IMR-90 (cell line): ENCODE data around the gene CACNG5. TPM values are rescaled to one million over a fixed set of nuclear protein-coding genes. Genes with fewer than 3 reads are reported as not detected.

Experiments used
- ATAC-seq: fragments of 200-7000 bp; cut with Tn5 transposase; 2 replicates; pipeline ENCODE4 v1.9.1; 2020; ENCODE audit warnings: low read depth, mild to moderate bottlenecking, moderate library complexity
- BruUV-seq: library from RNA; stranded (reverse); fragments of 400-500 nt; replicated peaks from 2 replicates; lab custom pipeline; 2021; lab: Mats Ljungman, UMichigan
- CTCF ChIA-PET: fragments of 300-600 bp; formaldehyde crosslinking; extraction: SDS; loops from one replicate; lab custom pipeline; 2021; ENCODE audit warnings: antibody characterized with exemption; lab: Yijun Ruan, JAX
- POLR2A ChIA-PET: fragments of 300-600 bp; sonication (Branson Sonifier 250); formaldehyde crosslinking; loops from one replicate; lab custom pipeline; 2022; ENCODE audit warnings: antibody characterized with exemption; ENCODE audit not compliant: unreplicated experiment; lab: Charles Lee
- DNase-seq: peaks from one replicate; pipeline ENCODE4 v3.0.0; 2013
- H2AFZ ChIP-seq: replicated peaks from 2 replicates; pipeline ENCODE3; 2013; ENCODE audit warnings: low read length, mild to moderate bottlenecking; ENCODE audit not compliant: poor library complexity
- H2AK5ac ChIP-seq: 2 replicates; pipeline ENCODE4 v1.6.1; 2013; ENCODE audit warnings: low read depth, low read length, inconsistent platforms
- H2AK9ac ChIP-seq: replicated peaks from 2 replicates; pipeline ENCODE3; 2013; ENCODE audit warnings: mild to moderate bottlenecking, low read depth, low read length, moderate library complexity; ENCODE audit not compliant: poor library complexity
- H2BK120ac ChIP-seq: 2 replicates; pipeline ENCODE4 v1.6.1; 2013; ENCODE audit warnings: low read depth, low read length, inconsistent platforms
- H2BK15ac ChIP-seq: 3 replicates; pipeline ENCODE4 v1.6.1; 2013; ENCODE audit warnings: low read depth, low read length, inconsistent platforms
- H2BK20ac ChIP-seq: 2 replicates; pipeline ENCODE4 v1.6.1; 2013; ENCODE audit warnings: low read depth, mild to moderate bottlenecking, inconsistent platforms, low read length, moderate library complexity
- H2BK5ac ChIP-seq: 2 replicates; pipeline ENCODE4 v1.6.1; 2013; ENCODE audit warnings: mild to moderate bottlenecking, low read depth, low read length, inconsistent platforms; ENCODE audit not compliant: poor library complexity, severe bottlenecking
- H3K14ac ChIP-seq: replicated peaks from 2 replicates; pipeline ENCODE4 v1.6.1; 2013; ENCODE audit warnings: low read depth, low read length, inconsistent platforms
- H3K18ac ChIP-seq: 2 replicates; pipeline ENCODE4 v1.6.1; 2013; ENCODE audit warnings: low read depth, low read length, control low read depth
- H3K23ac ChIP-seq: 2 replicates; pipeline ENCODE4 v1.6.1; 2013; ENCODE audit warnings: low read depth, low read length, inconsistent platforms
- H3K27ac ChIP-seq: 2 replicates; pipeline ENCODE4 v1.5.1; 2013; ENCODE audit warnings: mild to moderate bottlenecking, control low read depth, low read length; ENCODE audit not compliant: insufficient read depth
- H3K27me3 ChIP-seq: 2 replicates; pipeline ENCODE4 v1.6.1; 2013; ENCODE audit warnings: low read length; ENCODE audit not compliant: control insufficient read depth, insufficient read depth
- H3K36me3 ChIP-seq: 2 replicates; pipeline ENCODE4 v1.6.1; 2013; ENCODE audit warnings: low read length, mixed read lengths; ENCODE audit not compliant: control insufficient read depth, insufficient read depth
- H3K4ac ChIP-seq: 2 replicates; pipeline ENCODE4 v1.6.1; 2013; ENCODE audit warnings: low read depth, low read length, inconsistent platforms
- H3K4me1 ChIP-seq: 2 replicates; pipeline ENCODE4 v1.6.1; 2013; ENCODE audit warnings: low read length, mixed read lengths; ENCODE audit not compliant: control insufficient read depth, insufficient read depth
- H3K4me2 ChIP-seq: 2 replicates; pipeline ENCODE4 v1.6.1; 2013; ENCODE audit warnings: low read depth, mild to moderate bottlenecking, control low read depth, low read length, moderate library complexity
- H3K4me3 ChIP-seq: 2 replicates; pipeline ENCODE4 v1.5.1; 2013; ENCODE audit warnings: low read depth, mild to moderate bottlenecking, control low read depth, low read length, moderate library complexity; ENCODE audit not compliant: insufficient read depth
- H3K56ac ChIP-seq: 2 replicates; pipeline ENCODE4 v1.6.1; 2013; ENCODE audit warnings: low read length, inconsistent platforms; ENCODE audit not compliant: insufficient read depth; ENCODE audit errors: extremely low read depth
- H3K79me1 ChIP-seq, 2 experiments: 2 replicates each; pipeline ENCODE4 v1.6.1; 2013; ENCODE audit warnings: low read length in 2 of 2, inconsistent platforms in 1 of 2, low read depth in 1 of 2
- H3K9ac ChIP-seq: 2 replicates; pipeline ENCODE4 v1.6.1; 2013; ENCODE audit warnings: low read depth, low read length, control low read depth
- H3K9me1 ChIP-seq: 2 replicates; pipeline ENCODE4 v1.6.1; 2013; ENCODE audit warnings: low read length, inconsistent platforms; ENCODE audit not compliant: insufficient read depth
- H3K9me3 ChIP-seq: 2 replicates; pipeline ENCODE4 v1.6.1; 2013; ENCODE audit warnings: low read length; ENCODE audit not compliant: control insufficient read depth, insufficient read depth
- H4K20me1 ChIP-seq: 2 replicates; pipeline ENCODE4 v1.6.1; 2013; ENCODE audit warnings: low read length, inconsistent platforms; ENCODE audit not compliant: insufficient read depth
- H4K5ac ChIP-seq: 2 replicates; pipeline ENCODE4 v1.6.1; 2013; ENCODE audit warnings: mild to moderate bottlenecking, low read depth, low read length, control low read depth
- H4K8ac ChIP-seq, 2 experiments: 2 replicates each; pipeline ENCODE4 v1.6.1; 2013; ENCODE audit warnings: low read depth in 2 of 2, low read length in 2 of 2, control low read depth in 1 of 2, inconsistent platforms in 1 of 2
- H4K91ac ChIP-seq: 2 replicates; pipeline ENCODE4 v1.6.1; 2013; ENCODE audit warnings: low read depth, low read length, inconsistent platforms; ENCODE audit not compliant: insufficient read depth
- BHLHE40 ChIP-seq: fragments of 150-350 bp; IDR thresholded peaks from 2 replicates; pipeline ENCODE4 v1.6.1; 2016; ENCODE audit warnings: mild to moderate bottlenecking, low read depth, low read length
- CHD1 ChIP-seq: IDR thresholded peaks from 2 replicates; pipeline ENCODE4 v1.6.1; 2012; ENCODE audit warnings: low read depth, low read length, improper control_type of control experiment
- FOS ChIP-seq: fragments of 150-350 bp; IDR thresholded peaks from 2 replicates; pipeline ENCODE4 v1.6.1; 2016; ENCODE audit warnings: low read depth, low read length
- MAFK ChIP-seq: IDR thresholded peaks from 2 replicates; pipeline ENCODE4 v1.6.1; 2012; ENCODE audit warnings: low read depth, low read length, improper control_type of control experiment
- MAZ ChIP-seq: IDR thresholded peaks from 2 replicates; pipeline ENCODE4 v1.6.1; 2012; ENCODE audit warnings: low read depth, mild to moderate bottlenecking, low read length, improper control_type of control experiment, moderate library complexity, borderline replicate concordance
- MXI1 ChIP-seq: IDR thresholded peaks from 2 replicates; pipeline ENCODE4 v1.6.1; 2012; ENCODE audit warnings: low read depth, mild to moderate bottlenecking, low read length, moderate library complexity, borderline replicate concordance
- NFE2L2 ChIP-seq: fragments of 150-350 bp; IDR thresholded peaks from 2 replicates; pipeline ENCODE4 v1.6.1; 2016; ENCODE audit warnings: low read depth, mild to moderate bottlenecking, low read length
- RCOR1 ChIP-seq: IDR thresholded peaks from 2 replicates; pipeline ENCODE4 v1.6.1; 2012; ENCODE audit warnings: mild to moderate bottlenecking, low read length, improper control_type of control experiment; ENCODE audit not compliant: insufficient replicate concordance
- RFX5 ChIP-seq: IDR thresholded peaks from 2 replicates; pipeline ENCODE4 v1.8.0; 2012; ENCODE audit warnings: low read depth, mild to moderate bottlenecking, low read length, moderate library complexity
- SMC3 ChIP-seq: fragments of 150-350 bp; IDR thresholded peaks from 2 replicates; pipeline ENCODE4 v1.6.1; 2016; ENCODE audit warnings: low read depth, mild to moderate bottlenecking, antibody characterized with exemption, low read length, moderate library complexity
- WGBS, 2 experiments: methylation state at CpG; one replicate each; pipeline versions ENCODE4 v1.1.5 to v1.1.7; 2013; ENCODE audit warnings: missing lambda C conversion rate in 2 of 2; ENCODE audit not compliant: insufficient read length in 1 of 2; ENCODE audit errors: extremely low coverage in 2 of 2; 5-methylcytosine and 5-hydroxymethylcytosine counted together
- dilution Hi-C: fragments of 300-500 bp; cut with HindIII; formaldehyde crosslinking; loops from one replicate; pipeline ENCODE4 v1.14.3; 2018; ENCODE audit warnings: low sequenced_read_pairs; ENCODE audit not compliant: unreplicated experiment
- in situ Hi-C: fragments of 300-500 bp; cut with MboI; formaldehyde crosslinking; loops from 3 replicates; pipeline ENCODE4 v1.14.3; 2019; ENCODE audit warnings: low sequenced_read_pairs, inconsistent platforms, mixed read lengths
- intact Hi-C: fragments of 100-400 bp; cut with micrococcal nuclease; formaldehyde crosslinking; loops from 2 replicates; pipeline ENCODE4 v1.10.0; 2022
- polyA plus RNA-seq, 3 experiments: library from polyadenylated mRNA; depleted of rRNA; stranded (reverse); fragments of >200 nt; gene quantifications; 2 replicates each; pipeline ENCODE4 v1.2.3, GENCODE V29; 2012; ENCODE audit warnings: low replicate concordance in 1 of 3
- total RNA-seq: library from RNA; depleted of rRNA; stranded (reverse); fragments of >200 nt; gene quantifications from 2 replicates; pipeline ENCODE4 v1.2.3, GENCODE V29; 2012
- TF ChIP-seq, protein P1 (sequence below): conservative IDR thresholded peaks from 2 replicates; pipeline ENCODE4 v1.5.1; 2012; ENCODE audit warnings: mild to moderate bottlenecking, low read depth, low read length, improper control_type of control experiment
- TF ChIP-seq, protein P2 (sequence below): fragments of 150-350 bp; IDR thresholded peaks from 2 replicates; pipeline ENCODE4 v1.6.1; 2016; ENCODE audit warnings: low read depth, mild to moderate bottlenecking, low read length, moderate library complexity, borderline replicate concordance

The CACNG5 gene
- total and polyA plus RNA-seq, 2 of the 4 experiments (the other 2 are of a cell fraction) = not detected

DNA sequence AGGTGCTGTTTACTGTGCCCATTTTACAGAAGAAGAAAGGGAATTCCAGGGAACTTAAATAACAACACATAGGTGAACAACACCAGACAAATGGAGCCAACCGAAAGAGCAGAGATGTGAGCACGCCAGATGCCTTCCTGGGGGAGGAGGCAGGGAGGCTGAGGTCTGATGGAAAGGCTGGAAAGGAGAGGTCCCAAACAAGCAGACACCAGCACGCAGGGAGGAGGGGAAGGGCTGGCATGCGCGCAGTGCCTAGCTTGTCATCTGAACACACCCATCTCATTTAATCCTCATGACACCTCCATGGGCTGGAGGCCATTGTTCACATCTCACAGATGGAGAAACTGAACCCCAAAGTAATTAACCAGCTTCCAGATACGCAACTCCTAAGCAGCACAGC, 20.9 kb upstream of the CACNG5 start:
- no TSS peak for BruUV-seq
- Histone ChIP-seq H3K9ac (no peak overlapping the region), H3K27ac (no peak overlapping the region), H4K8ac (no peak overlapping the region), H3K23ac (no peak overlapping the region), H4K20me1 (no peaks in the 10 kb centered on the region; the same call in 1 of the 2 replicates), H2AFZ (no peak overlapping the region), H2BK5ac (no peak overlapping the region), H3K27me3 (peaks cover 1% of the 10 kb centered on the region; the same call in 1 of the 2 replicates), H3K9me1 (no peaks in the 10 kb centered on the region), H2BK120ac (no peak overlapping the region), H3K56ac (no peak overlapping the region), H3K4ac (no peak overlapping the region), H3K4me2 (no peak overlapping the region), H3K4me3 (no peak overlapping the region), H2BK20ac (no peak overlapping the region), H4K91ac (no peak overlapping the region), H2BK15ac (no peak overlapping the region), H3K36me3 (no peaks in the 10 kb centered on the region), H3K18ac (no peak overlapping the region), H2AK5ac (no peak overlapping the region), H3K14ac (no peak overlapping the region), H2AK9ac (no peak overlapping the region), H4K5ac (no peak overlapping the region), H3K9me3 (peaks cover 7% of the 10 kb centered on the region; the same call in 1 of the 2 replicates), H3K79me1 (no peaks in the 10 kb centered on the region), H3K4me1 (no peaks in the 10 kb centered on the region)
- intact Hi-C loops = no loop called here
- TF ChIP-seq NFE2L2 (no peak), RFX5 (no peak), SMC3 (no peak), MXI1 (no peak), BHLHE40 (no peak), FOS (no peak), MAFK (no peak), CHD1 (no peak), RCOR1 (no peak), MAZ (no peak)
- TF ChIP-seq, protein P1, sequence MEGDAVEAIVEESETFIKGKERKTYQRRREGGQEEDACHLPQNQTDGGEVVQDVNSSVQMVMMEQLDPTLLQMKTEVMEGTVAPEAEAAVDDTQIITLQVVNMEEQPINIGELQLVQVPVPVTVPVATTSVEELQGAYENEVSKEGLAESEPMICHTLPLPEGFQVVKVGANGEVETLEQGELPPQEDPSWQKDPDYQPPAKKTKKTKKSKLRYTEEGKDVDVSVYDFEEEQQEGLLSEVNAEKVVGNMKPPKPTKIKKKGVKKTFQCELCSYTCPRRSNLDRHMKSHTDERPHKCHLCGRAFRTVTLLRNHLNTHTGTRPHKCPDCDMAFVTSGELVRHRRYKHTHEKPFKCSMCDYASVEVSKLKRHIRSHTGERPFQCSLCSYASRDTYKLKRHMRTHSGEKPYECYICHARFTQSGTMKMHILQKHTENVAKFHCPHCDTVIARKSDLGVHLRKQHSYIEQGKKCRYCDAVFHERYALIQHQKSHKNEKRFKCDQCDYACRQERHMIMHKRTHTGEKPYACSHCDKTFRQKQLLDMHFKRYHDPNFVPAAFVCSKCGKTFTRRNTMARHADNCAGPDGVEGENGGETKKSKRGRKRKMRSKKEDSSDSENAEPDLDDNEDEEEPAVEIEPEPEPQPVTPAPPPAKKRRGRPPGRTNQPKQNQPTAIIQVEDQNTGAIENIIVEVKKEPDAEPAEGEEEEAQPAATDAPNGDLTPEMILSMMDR = no peak
- TF ChIP-seq, protein P2, sequence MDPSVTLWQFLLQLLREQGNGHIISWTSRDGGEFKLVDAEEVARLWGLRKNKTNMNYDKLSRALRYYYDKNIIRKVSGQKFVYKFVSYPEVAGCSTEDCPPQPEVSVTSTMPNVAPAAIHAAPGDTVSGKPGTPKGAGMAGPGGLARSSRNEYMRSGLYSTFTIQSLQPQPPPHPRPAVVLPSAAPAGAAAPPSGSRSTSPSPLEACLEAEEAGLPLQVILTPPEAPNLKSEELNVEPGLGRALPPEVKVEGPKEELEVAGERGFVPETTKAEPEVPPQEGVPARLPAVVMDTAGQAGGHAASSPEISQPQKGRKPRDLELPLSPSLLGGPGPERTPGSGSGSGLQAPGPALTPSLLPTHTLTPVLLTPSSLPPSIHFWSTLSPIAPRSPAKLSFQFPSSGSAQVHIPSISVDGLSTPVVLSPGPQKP = no peak
- no peak for ATAC-seq
- CTCF ChIA-PET = no interaction called here
- 40% methylated on average over 1 of the region's 6 CpGs; no CpG with 5 or more reads in 1 of the 2 experiments for WGBS, 2 experiments
- dilution Hi-C loops = no loop called here
- in situ Hi-C loops = no loop called here
- no peak for DNase-seq
- POLR2A ChIA-PET = no interaction called here
